HCEC 1CT (cell line): ENCODE measurements around the gene IL22RA1.

Experiments
- DNase-seq: peaks from one replicate; pipeline ENCODE4 v3.0.0-alpha.2; 2017

The IL22RA1 gene

GRCh38 chr1:24164004-24164403 is 21.1 kb upstream of the IL22RA1 start:
- no peak for DNase-seq

- DNase-seq, result no peak
Measured at GRCh38 chr1:24162201-24162600, 19.3 kb upstream of the IL22RA1 start.

GRCh38 chr1:24161270-24161669 is 18.3 kb upstream of the IL22RA1 start:
- DNase-seq, result no peak

DNA sequence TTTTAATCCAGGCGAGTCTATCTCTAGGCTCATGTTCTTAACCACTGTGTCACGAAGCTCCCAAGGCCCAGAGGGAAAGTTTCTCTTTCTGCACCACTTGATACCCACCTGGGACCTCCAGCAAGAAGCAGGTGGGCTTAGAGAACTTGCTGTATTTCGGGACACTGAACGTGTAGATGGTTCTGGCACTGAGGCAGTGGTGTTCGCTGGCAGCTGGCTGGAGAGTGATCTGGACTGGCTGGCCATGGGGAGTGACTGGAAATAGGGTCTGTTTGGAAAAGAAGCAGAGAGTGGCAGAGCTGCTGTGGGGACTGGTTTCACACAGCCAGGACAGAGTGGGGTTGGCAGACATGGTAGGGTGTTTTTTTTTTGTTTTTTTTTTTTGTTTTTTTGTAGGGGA is 16.4 kb upstream of the IL22RA1 start:
- DNase-seq, result no peak

- DNase-seq, result peak; percentile 34
Measured at GRCh38 chr1:24157918-24158481, 15.1 kb upstream of the IL22RA1 start.

- no peak for DNase-seq
Measured at GRCh38 chr1:24156542-24157260, 13.8 kb upstream of the IL22RA1 start.

DNA sequence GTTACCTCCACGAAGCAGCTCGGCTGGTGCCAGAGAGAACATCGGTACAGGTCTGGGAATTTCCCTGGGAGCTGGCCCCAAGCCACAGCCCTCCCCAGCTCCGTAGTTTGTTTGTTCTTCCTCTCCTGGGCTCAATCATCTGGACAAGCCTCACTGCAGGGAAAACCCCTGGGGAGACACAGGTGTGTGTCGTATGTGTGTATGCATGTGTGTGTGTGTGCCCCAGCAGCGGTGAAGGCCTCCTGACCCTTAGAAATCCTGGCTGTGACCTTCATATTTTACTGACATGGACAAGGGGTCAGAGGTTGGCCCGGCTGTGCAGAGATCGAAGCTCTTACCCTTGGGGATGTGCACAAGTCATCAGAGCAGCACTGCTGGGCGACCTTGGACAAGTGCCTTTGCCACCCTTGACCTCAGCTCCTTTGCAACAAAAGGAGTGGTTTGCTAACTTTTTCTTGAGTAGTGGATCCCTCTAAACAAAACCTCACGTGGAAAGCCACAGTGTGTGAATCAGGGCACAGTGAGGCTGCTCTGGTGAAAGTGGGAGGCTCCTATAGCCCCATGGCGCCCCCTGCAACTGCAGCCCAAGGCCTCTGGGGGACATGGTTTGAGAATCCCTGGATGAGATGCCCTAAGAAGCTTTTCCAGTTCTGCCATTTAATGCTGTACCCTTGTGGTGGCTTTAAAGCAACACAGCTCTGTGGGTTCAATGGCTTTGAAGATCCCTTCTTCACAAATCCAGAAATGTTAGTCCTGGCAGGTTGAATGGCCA is 12.3 kb upstream of the IL22RA1 start:
- DNase-seq, result no peak

GRCh38 chr1:24154215-24154614 is 11.3 kb upstream of the IL22RA1 start:
- no peak for DNase-seq

- no peak for DNase-seq
Measured at GRCh38 chr1:24152631-24153494, 9.9 kb upstream of the IL22RA1 start.

DNA sequence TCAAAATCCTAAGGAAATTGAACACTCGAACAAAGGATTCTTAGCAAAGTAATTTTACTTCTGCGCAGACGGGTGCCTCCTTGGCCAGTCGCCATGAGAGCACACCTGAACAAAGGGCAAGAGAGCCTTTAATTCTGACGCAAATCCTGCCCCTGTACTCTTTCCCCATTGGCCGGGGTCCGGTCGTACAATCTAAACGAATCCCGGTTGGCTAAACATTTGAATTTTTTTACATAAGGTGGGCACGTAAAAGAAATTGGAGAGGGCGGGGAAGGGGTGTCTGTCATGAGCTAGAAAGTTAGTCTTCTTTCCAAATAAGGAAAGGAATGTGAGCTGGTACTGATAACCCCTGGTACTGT is 8.2 kb upstream of the IL22RA1 start:
- no peak for DNase-seq

DNA sequence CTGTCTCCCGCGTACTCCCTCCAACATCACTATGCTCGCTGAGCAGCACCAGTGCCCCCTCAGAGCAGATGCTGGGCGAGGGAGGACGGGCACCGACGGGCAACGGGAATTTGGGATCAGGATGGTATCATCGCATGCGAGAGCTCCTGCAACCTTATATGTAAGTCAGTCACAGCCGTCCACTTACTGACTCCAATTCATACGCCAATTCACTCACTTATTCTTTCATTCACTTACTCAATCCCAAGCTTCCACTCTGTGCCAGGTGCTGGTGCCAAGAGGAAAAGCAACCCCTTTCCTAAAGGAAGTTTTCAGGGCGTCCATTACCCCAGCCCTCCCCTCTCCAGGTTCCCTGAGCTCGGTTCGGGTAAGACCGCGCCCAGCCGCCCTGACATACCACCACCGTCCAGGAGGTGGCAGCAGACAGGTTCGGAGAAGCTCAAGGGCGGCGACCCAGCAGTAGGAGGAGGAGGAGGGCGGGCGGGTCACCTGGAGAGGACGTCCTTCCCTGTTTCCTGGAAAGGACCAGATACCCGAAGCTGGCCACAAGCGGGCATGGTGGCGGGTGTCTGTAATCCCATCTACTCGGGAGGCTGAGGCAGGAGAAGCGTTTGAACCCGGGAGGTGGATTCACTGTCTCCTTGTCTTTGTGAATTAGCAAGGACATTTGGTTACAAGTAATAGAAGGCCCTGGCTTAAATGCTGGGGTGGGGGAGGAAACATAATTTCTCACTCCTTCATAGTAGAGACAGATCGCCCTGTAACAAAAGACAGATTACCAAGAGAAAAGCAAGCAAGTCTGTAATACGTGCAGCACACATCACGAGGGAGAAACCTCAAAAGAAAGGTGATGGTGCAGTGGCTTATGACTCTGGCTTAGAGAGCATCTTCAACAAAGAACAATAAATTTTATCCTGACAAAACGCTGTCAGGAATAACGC is 7.6 kb upstream of the IL22RA1 start:
- DNase-seq, result peak; percentile 60

- peak; percentile 46 for DNase-seq
Measured at GRCh38 chr1:24149866-24150233, 6.9 kb upstream of the IL22RA1 start.

DNA sequence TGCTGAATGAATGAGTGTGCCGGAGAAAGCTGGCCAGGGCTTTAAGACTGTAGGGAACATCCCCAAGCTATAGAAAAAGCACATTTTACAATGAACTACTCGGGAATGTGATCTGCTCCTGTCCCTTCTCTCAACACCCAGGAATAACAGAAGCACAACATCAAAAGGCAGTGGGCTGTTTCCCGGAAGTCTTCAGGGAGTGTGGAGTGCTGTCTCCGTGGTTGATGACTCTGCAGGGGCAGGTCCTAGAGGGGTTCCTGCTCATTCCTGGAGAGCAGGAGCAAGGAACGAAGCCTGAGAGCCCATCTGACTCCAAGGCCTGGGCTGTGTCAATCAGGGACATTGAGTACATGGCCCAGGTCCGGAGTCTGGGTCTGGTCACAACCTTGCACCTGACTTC is 4.9 kb upstream of the IL22RA1 start:
- no peak for DNase-seq

- DNase-seq, result no peak
Measured at GRCh38 chr1:24147194-24147593, 4.3 kb upstream of the IL22RA1 start.

GRCh38 chr1:24141311-24141997 is 1.5 kb downstream of the IL22RA1 start:
- DNase-seq, result no peak

GRCh38 chr1:24140741-24141181 is 2.2 kb downstream of the IL22RA1 start:
- DNase-seq, result no peak

GRCh38 chr1:24139841-24140425 is 3.0 kb downstream of the IL22RA1 start:
- no peak for DNase-seq

DNA sequence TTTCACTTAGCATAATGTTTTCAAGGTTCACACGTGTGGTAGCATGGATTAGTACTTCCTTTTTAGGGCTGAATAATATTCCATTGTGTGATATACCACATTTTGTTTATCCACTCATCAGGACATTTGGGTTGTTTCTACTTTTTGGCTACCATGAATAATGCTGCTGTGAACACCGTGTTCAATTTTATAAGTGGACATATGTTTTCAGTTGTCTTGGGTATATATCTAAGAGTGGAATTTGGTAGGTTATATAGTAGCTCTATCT is 3.8 kb downstream of the IL22RA1 start:
- no peak for DNase-seq

- no peak for DNase-seq
Measured at GRCh38 chr1:24138476-24139221, 4.3 kb downstream of the IL22RA1 start.

GRCh38 chr1:24136956-24137539 is 5.9 kb downstream of the IL22RA1 start:
- DNase-seq, result no peak
